ENCODE data around the gene AFAP1L1. TPM values are rescaled to one million over a fixed set of nuclear protein-coding genes. Genes with fewer than 3 reads are reported as not detected.
A peak's percentile ranks its signal among the peaks of the same experiment; 100 is the strongest.

Gene AFAP1L1
- total and polyA plus RNA-seq, 4 donors: 2.1 to 11.6 (median 4.0) TPM

GRCh38 chr5:149323210-149323609 lies 51.6 kb downstream of the AFAP1L1 start:
- Histone ChIP-seq H3K36me3 (ENCODE audit: control insufficient read depth in 4 of 4, insufficient read depth in 3 of 4, low read depth in 1 of 4, low read length in 3 of 4) (no peaks in the 10 kb centered on the region), H3K9ac (ENCODE audit: low read depth in 1 of 2, low read length in 2 of 2) (no peak overlapping the region), H3K4me1 (ENCODE audit: control insufficient read depth in 4 of 4, insufficient read depth in 4 of 4, low read length in 3 of 4) (peaks cover 0 to 10% (median 3%) of the 10 kb centered on the region in 4 donors)

GRCh38 chr5:149323621-149324205 lies 52.1 kb downstream of the AFAP1L1 start:
- TF ChIP-seq HNF4A (conservative IDR thresholded peaks at IDR 0.05): peak in 1 of 2 donors; percentile 44
- TF ChIP-seq FOXA1 (IDR thresholded peaks at IDR 0.05): no peak
- Histone ChIP-seq H3K9ac (ENCODE audit: low read depth in 1 of 2, low read length in 2 of 2) (no peak overlapping the region), H3K4me3 (ENCODE audit: low read depth in 1 of 3, low read length in 3 of 3) (no peak overlapping the region), H3K9me3 (ENCODE audit: control insufficient read depth in 4 of 4, low read length in 3 of 4) (no peaks in the 10 kb centered on the region), H3K36me3 (ENCODE audit: control insufficient read depth in 4 of 4, insufficient read depth in 3 of 4, low read depth in 1 of 4, low read length in 3 of 4) (no peaks in the 10 kb centered on the region), H3K4me1 (ENCODE audit: control insufficient read depth in 4 of 4, insufficient read depth in 4 of 4, low read length in 3 of 4) (peaks cover 0 to 10% (median 3%) of the 10 kb centered on the region in 4 donors), H3K27ac (ENCODE audit: low read depth in 1 of 2, low read length in 2 of 2) (no peak overlapping the region), H3K27me3 (ENCODE audit: control insufficient read depth in 4 of 4, insufficient read depth in 4 of 4, low read length in 3 of 4) (no peaks in the 10 kb centered on the region)
- WGBS: 90% methylated on average over 2 of the region's 2 CpGs
- DNase-seq (ENCODE audit: low spot score): no peak

More at GRCh38 chr5:149323210-149323609, 51.6 kb downstream of the AFAP1L1 start:
- H3K27me3 ChIP-seq (ENCODE audit: control insufficient read depth in 4 of 4, insufficient read depth in 4 of 4, low read length in 3 of 4): no peaks in the 10 kb centered on the region
- H3K9me3 ChIP-seq (ENCODE audit: control insufficient read depth in 4 of 4, low read length in 3 of 4): no peaks in the 10 kb centered on the region
- no peak overlapping the region for H3K4me3 ChIP-seq (ENCODE audit: low read depth in 1 of 3, low read length in 3 of 3)
- DNase-seq (ENCODE audit: low spot score): no peak
- TF ChIP-seq TAF1 (conservative IDR thresholded peaks at IDR 0.05) (no peak), CTCF (IDR thresholded peaks at IDR 0.05; ENCODE audit: low read depth, low read length, missing input control) (no peak), RAD21 (IDR thresholded peaks at IDR 0.05) (no peak), NR2F2 (IDR thresholded peaks at IDR 0.05) (no peak), MAX (IDR thresholded peaks at IDR 0.05) (no peak), HNF4G (IDR thresholded peaks at IDR 0.05) (no peak), EGR1 (IDR thresholded peaks at IDR 0.05; ENCODE audit: low read depth in 2 of 2) (no peak), YY1 (IDR thresholded peaks at IDR 0.05) (no peak), RXRA (IDR thresholded peaks at IDR 0.05) (no peak), SP1 (IDR thresholded peaks at IDR 0.05) (no peak)
- TF ChIP-seq, protein P1, sequence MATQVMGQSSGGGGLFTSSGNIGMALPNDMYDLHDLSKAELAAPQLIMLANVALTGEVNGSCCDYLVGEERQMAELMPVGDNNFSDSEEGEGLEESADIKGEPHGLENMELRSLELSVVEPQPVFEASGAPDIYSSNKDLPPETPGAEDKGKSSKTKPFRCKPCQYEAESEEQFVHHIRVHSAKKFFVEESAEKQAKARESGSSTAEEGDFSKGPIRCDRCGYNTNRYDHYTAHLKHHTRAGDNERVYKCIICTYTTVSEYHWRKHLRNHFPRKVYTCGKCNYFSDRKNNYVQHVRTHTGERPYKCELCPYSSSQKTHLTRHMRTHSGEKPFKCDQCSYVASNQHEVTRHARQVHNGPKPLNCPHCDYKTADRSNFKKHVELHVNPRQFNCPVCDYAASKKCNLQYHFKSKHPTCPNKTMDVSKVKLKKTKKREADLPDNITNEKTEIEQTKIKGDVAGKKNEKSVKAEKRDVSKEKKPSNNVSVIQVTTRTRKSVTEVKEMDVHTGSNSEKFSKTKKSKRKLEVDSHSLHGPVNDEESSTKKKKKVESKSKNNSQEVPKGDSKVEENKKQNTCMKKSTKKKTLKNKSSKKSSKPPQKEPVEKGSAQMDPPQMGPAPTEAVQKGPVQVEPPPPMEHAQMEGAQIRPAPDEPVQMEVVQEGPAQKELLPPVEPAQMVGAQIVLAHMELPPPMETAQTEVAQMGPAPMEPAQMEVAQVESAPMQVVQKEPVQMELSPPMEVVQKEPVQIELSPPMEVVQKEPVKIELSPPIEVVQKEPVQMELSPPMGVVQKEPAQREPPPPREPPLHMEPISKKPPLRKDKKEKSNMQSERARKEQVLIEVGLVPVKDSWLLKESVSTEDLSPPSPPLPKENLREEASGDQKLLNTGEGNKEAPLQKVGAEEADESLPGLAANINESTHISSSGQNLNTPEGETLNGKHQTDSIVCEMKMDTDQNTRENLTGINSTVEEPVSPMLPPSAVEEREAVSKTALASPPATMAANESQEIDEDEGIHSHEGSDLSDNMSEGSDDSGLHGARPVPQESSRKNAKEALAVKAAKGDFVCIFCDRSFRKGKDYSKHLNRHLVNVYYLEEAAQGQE (IDR thresholded peaks at IDR 0.05): no peak
- TF ChIP-seq, protein P2, sequence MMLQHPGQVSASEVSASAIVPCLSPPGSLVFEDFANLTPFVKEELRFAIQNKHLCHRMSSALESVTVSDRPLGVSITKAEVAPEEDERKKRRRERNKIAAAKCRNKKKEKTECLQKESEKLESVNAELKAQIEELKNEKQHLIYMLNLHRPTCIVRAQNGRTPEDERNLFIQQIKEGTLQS (IDR thresholded peaks at IDR 0.05): no peak
- H3K27ac ChIP-seq (ENCODE audit: low read depth in 1 of 2, low read length in 2 of 2): no peak overlapping the region

Data from liver (tissue), 9 donors.